ENCODE results near the gene NSD2.
"Not testable (repeated sequence)": the region's sequence is repeated elsewhere in the genome, so short reads cannot be mapped to it uniquely, and the experiment has no call there.

NSD2 gene

DNA sequence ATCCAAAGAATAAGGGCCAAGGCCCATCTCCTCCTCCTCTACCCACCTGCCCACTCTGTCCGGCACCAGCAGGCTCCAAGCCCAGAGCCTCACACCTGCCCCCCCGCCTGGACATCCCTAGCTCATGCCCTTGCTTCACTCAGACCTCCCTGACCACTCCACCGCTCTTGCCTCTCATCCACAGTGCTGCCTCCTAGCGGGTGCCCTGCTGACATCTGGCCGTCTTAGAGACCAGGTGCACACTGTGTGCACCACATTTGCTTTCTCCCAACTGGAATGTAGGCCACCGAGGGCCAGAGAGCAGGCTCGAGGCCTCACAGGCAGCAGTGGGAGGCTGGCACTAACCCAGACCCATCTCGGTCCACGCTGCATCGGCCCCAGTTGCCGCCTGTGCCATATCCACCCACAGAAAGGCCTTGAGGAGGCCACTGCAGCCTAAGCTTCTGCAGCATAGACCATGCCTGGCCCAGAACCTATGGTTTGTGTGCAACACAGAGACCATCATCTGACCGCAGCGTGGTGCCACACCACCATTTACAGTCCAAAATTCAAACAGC lies 28.8 kb upstream of the NSD2 start:
- no peak for FAIRE-seq

DNA sequence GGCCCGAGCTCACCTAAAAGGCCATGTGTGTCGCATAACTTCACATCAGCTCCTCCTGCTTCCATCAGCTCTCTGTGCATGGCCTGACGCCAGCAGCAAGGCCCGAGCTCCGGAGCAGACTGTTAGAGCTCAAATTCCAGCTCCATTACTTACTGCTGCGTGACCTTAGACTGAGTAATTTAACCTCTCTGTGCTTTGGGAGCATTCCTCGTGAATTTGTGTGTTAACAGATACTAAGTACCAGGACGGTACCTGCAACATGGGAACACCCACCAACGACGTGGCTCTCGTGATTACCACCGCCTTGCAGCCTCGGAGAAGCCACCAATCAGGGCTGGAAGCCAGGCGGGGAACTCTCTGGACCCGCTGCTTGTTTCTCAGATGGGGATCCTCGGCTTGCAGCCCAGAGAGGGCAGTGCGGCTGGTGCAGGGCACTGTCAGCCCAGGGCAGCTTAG lies 28.2 kb upstream of the NSD2 start:
- FAIRE-seq: no peak

DNA sequence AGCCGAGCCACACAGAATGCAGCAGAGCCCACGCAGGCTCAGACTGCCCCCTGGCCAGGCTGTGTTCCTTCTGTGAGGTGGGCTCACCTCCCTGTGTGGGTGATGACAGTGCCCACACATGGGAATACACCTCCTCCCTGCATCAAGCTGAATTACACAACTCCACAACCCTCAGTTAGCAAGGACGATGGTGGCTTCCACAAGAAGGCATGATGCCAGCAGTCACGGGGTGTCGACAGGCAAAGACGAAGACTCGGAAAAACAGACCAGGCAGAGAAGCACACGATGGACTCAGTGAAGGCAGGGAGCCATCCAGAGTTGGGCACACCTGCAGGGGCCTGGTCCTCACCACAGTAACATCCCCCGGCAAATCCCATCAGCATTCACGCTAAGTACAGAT lies 27.3 kb upstream of the NSD2 start:
- no peak for FAIRE-seq

DNA sequence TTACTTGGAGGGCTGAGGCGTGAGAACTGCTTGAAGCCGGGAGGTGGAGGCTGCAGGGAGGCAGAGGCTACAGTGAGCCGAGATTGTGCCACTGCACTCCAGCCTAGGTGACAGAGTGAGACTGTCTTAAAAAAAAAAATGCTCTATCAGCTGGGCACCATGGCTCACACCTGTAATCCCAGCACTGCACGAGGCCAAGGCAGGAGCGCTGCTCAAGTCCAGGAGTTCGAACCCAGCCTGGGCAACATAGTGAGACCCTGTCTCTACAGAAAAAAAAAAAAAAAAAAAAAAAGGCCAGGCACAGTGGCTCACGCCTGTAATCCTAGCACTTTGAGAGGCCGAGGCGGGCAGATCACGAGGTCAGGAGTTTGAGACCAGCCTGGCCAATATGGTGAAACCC lies 26.6 kb upstream of the NSD2 start:
- FAIRE-seq: not testable (repeated sequence)

DNA sequence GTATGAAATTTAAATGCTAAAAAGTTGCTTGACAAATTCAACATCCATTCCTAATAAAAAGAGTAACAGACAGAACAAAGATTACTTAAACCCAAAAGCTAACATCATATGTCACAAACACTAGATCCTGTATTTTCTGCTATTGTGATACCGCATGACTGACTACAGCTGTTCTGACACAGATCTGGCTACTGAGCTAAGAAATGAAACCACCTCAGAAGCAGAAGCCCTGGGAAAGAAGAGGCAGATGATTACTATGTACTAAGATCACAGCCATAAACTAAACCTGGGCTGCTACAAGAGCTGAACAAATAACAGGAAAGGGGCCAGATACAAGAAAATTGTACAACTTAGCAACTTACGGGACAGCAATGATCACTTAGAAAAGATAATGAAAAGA lies 24.6 kb upstream of the NSD2 start:
- FAIRE-seq: no peak

DNA sequence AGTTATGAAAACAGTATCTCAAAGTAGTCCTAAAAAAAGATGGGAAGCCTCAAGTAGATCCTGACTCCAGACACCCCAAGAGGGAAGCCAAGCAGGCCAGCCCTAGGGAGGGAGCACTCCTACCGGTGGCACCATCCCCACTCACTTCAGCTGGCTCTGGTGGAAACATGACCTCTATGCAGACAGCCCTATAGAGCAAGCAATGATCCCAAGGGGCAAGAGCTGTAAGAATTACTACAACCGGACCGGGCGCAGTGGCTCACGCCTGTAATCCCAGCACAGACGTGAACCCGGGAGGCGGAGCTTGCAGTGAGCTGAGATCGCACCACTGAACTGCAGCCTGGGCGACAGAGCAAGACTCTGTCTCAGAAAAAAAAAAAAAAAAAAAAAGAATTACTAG lies 20.9 kb upstream of the NSD2 start:
- no peak for FAIRE-seq

DNA sequence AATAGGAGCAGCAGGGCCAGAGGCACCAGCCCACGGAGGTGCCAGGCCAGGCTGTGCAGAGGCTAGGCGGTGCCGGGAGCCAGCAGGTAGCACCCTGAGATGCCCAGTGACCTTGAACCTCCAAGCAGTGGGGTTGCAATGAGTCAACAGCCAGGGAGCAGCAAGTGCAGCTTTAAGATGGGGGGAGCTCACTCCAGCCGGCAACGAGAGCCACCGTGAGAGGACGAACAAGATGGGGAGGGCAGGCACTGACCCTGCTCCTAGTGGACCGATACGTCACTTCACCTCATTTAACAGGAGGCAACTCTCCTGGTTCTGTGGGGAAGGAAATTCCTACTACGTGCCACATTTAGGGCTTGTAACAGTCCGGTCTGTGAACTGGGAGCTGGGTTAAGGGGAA lies 20.0 kb upstream of the NSD2 start:
- no peak for FAIRE-seq

DNA sequence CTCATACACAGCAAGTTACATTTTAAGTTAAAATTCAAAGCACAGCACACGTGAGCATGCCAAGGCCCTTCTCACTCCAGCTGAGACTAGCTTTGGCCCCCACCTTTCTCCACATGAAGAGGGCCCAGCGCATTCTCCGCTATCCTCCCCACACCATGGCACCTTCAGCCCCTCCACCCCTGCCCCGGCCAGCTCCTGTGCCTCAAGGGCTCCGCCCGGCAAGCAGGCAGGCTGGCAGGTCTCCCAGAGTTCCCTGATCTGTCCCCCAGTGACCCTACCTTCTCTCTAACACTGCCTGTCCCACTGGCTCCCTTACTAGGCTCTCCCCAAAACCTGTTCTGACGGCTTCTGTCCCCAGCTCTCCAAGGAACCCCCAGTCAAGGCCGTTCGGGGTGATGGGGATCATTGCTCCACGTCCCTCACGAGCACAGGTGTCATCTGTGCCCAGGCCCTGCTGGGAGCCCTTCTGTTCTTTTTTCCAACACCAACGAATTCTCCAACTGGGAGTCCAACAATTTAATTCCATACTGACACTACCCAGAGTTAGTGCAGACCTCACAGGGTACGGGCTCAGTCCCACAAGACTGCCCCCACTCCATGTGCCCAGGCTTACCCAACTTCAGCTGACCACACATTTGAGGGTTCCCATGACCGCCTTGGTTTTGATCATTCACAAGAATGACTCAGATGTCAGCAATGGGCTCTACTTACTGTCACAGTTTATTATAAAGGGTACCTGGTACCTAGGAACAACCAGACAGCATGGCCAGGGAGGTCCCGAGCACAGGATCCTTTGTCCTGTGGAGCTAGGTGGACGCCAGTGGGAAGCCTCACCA lies 19.4 kb upstream of the NSD2 start:
- FAIRE-seq: no peak

DNA sequence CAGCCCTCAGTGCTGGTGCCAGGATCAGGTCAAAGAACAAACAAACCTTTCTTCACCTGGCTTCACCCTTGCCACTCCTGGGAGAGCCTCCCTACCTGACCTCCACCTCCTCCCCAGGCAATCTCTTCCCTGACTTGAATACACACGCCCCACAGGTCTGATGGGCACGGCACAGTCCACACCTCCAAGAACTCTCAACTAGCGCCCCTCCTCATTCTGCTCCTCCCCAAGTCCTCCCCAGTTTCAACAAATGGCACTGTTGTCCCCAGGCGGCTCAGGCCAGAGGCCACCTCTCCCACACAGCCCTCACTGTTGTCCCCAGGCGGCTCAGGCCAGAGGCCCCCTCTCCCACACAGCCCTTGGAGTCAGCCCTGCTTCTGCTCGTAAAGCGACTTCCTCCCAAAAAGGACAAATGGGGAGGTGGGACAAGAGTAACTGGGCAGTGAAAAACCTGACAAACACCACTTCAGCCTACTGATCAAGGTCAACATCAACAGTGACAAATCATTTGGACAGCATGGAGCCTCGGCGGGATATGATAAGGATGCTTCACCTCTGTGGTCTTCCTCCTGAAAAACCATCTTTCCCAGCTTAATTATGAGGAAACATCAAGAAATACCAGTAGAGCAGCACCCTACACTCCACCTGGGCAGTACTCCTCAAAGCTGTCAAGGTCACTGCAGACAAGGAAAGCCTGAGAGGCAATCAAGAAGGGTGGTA lies 18.1 kb upstream of the NSD2 start:
- no peak for FAIRE-seq

DNA sequence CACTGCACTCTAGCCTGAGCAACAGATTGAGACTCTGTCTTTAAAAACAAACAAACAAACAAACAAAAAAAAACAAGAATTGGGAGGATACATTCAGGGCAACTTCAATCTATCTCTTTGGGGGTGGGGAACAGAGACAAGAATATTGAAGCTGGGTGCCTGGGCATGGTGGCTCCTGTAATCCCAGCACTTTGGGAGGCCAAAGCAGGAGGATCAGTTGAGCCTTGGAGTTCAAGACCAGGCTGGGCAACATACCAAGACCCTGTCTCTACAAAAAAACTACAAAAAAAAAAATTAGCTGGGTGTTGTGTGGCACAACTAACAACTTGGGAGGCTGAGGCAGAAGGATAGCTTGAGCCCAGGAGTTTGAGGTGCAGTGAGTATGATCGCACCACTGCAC lies 16.4 kb upstream of the NSD2 start:
- FAIRE-seq: no peak

DNA sequence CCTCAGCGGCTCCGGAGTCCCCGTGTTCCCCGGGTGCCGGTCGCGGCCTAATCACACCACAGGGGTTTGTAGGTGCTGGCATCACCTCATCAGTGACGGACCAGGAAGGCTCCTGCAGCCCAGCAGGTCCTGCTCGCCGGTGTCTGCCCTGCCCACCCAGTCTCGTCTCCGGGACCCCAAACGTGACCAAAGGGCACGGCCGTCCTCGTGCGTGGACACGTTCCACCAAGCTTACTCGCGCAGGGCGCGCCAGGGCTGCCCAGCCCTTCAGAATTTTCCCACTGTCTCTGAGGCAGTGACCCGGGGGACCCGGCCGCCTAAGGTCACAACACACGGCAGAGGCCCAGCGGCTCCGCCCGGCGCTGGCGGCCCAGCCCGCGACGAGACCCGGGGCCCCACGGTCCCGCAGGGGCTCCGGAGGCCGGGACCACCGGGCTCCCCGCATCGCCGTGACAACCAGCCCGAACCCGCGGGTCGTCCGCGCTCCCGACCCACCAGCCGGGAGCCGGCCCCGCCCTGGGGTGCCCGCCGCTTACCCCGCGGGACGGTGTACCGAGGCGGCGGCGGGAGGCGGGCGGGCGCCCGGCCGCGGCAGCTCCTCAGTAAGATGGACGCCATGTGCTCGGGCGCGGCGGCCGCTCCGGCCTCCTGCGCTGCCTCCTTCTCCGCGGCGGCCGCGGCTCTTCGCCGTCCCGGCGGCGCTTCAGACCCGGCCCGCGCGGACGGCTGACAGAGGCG lies 15.7 kb upstream of the NSD2 start:
- no peak for FAIRE-seq

DNA sequence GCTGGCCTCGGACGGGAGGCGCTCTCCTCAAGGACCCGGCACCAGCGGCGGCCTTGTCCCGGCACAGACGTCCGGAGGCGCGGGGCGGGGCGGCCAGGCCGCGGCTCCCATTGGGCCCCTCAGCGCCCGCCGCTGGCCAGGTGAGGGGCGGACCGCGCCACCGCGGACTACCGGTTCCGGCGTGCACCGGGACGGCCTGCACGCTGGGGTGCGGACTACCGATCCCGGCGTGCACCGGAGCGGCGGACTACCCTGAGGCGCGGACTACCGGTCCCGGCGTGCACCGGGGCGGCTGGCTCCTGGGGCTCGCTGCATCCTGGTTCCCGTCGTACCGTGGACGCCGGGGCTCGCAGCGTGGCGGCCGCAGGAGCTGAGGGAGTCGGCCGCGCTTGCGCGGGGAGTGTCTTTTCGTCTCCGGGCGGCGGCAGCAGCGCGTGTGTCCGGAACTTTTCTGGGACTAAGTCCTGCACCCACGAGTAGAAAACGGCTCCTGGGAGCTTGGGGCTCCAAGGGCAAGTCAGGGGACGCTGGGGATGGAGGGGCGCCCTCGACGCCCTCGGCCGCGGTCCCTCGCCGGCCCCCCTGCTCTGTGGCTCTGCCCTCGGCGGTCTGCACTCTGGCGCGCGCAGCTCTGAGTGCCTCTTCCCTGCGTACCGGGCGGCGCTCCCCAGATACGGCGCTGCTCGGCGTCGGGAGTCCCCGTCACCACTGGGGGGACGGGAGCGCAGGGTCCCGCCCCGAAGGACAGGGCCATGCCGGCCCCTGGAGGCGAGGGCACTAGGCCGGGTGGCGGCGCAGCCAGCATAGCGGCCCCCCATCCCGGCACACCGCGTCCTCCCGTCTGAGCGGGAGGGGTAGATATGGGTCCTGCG lies 14.9 kb upstream of the NSD2 start, which contains the start of gene LETM1:
Gene LETM1 (minus strand): TSS at position 86 of the 872 bp plus-strand sequence. CDS start 206 bp downstream, outside the sequence.
- FAIRE-seq: no peak

DNA sequence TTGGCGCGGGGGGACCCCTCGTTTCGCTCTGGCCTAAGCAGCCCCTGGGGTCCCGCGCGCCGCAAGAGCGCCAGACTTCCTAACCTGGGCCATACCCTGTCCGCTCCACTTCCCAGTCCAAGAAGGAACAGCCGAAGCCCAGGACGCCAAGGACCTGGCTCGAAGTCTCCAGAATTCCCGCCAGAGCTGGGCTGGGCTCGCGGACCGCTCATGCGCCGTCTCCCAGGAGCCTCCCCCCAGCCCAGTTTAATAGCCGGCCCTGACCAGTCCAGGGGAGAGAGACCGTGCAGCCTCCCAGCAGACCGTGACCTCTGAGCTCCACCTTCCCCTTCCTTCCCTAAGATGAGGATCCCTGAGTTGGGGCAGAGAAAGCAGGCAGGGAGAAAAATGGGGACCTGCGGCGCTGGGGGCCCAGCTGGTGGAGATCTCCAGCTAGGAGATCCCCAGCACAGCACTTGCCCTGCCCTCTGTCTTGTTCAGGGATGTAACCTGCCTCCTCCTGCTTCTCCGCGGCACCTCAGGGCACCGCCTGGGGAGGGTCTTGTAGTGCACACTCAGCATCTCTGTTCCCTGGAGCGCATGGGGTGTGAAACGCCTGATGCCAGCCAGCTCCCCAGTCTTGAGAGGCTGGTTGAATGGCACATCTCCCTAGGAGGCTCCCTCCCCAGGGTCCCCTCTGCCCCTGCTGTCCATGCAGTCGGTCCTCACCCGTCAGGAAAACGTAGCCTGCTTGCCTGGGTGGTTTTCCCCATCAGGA lies 14.1 kb upstream of the NSD2 start:
- FAIRE-seq: no peak

DNA sequence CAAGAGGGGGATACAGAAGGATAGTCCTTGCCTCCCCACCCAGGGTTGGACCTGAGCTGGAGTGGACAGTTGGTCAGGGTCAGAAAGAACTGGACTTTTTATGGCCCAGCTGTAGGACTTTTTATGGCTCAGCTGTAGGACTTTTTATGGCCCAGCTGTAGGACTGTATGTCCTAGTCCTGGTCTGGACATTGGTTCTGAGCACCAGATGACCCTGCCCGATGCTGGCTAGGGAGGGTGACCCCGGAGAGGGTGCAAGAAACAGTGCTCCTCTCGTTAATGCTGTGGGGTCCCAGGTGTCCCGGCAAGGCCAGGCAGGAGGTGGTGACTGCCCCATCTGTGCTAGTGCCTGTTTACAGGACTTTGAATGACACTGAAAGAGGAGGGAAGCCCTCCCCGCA lies 13.3 kb upstream of the NSD2 start:
- FAIRE-seq: no peak

DNA sequence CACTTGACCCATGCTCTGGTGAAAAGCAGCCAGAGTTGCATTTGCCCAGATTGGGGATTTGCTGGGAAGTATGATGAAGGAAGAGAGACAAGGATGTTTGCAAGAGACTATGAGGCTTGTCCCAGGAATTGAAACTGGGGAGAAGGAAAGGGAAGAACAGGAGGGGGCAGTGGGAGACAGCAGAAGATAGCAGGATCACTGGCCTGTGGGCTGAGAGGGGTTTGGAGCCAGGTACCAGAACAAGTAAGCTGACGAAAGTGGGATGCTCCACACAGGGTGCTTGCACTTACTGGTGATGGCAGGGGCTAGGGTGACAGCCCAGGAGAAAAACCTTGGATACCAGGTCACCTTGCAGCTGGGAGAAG lies 11.8 kb upstream of the NSD2 start:
- no peak for FAIRE-seq

DNA sequence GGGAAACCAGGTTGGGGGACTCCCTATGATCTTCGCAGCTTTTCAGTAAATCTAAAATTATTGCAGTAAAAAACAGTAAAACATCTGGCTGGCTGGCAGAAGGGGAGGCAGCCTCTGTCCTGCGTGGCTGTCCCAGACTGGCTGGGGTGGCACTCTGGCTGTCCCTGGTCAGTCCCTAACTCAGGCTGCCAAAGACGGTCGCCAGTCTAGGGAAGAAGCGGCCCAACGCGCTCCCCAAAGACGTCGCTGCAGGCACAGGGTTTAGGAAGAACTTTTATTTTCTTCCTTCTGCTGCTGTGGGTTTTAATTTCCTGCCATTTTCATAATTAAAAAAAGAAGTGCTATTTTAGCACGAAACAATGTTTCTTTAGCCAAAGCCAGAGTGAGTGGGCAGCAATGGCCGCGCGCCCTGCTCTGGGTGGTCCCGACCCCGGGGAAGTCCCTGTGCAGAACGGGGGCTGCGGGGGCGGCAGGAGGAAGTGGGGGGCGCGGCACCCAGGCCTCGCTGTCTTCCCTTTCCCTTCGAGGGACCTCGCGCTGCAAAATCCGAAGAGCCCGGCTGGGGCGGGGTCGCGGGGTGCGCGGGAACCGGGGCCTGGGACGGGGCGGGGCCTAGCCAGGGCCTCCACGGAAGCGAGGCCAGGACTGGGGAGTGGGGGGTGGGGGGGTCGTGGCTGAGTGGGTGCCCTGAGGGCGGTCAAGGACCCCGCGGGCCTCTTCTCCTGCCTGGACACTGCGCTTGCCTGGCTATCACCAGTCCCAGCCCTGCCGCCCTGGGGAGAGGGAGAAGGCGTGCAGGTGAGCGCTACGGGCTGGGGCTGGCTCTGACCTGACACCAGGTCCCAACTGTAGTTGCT lies 8.9 kb upstream of the NSD2 start:
- no peak for FAIRE-seq

DNA sequence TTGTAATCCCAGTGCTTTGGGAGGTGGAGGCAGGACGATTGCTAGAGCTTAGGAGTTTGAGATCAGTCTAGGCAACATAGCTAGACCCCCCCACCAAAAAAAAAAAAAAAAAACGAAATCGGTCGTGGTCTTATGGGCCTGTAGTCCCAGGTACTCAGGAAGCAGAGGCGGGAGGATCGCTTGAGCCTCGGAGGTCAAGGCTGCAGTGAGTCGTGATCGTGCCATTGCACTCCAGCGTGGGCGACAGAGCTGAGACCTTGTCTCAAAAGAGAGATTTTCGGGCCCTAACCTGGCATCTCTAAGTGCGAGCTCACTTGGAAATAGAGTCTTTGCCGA lies 8.3 kb upstream of the NSD2 start:
- FAIRE-seq: no peak

DNA sequence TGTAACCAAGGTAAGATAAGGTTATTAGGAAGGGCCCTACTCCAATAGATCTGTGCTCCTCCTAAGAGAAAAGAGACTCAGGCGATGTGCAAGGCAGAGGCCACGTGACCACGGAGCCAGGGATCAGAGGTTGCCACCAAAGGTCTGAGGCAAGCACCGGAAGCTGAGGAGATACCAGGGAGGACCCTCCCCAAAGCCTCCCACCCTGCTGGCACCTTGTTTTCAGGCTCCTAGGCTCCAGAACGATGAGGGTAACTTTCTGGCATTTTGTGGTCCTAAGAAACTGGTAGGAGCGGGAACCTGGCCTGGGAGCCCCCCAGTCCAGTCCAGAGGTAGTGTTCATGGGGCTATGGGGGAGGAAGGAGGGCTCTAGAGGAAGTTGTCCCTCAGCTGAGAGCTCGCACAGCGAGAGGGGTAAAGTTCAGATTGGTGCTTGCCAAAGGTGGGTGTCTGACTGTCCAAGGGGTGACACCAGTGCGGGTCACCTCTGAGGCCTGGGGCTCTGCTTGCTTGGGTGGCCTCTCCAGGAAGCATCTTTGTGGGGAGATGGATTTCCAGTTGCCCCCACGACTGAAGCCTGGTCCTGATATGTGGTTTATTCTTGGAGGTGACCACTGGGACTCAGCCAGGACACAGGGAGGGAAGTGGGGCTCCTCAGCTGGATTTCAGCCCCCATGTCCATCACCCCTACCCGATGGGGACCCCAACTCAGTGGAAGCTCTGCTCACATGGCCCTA lies 7.7 kb upstream of the NSD2 start:
- no peak for FAIRE-seq

DNA sequence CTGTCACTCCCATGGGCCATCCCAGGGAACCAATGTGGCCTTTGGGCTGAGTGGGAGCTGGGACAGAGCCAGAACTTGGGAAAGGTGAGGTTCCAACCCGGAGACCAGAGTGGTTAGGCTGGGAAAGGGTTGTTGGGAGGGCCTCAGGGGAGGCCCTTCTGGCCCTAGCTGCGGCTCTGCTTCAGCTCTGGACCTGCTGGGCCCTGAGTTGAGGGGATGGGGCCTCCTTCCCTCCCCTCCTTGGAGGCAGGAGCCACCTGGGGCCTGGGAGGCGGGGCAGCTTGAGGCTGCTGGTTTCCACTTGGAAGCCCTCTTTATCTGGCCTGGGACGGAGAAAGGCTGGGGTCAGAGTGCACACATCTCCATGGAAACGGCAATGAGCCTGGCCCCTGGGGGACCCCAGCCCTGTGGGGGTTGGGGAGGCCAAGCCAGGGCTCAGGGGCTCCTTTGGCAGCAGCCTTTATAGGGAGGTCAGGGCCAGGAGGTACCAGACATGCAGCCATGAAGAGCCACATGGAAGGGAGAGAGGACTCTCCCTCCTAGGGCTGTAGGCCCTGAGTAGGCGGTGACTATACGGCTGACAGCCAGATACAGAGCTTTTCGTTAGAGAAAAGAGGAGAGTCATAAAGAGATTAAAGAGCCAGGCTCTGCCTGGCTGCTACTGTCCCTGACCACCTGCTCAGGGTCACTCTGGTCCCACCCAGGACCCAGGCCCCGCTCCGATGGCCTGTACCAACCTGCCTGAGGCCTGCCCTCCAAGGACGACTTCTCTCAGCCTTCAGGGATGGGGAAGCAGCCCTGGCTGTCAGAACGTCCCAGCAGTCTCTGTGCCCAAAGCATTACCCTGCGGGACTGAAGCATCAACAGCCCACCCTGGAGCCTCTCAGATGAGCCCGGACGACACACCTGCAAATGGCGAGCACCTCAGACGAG lies 6.9 kb upstream of the NSD2 start:
- FAIRE-seq: no peak

Measured in colon (tissue), 2 donors.